HG03095 (cell line): ENCODE results near the gene ARHGAP24.
"Not testable (repeated sequence)": the region's sequence is repeated elsewhere in the genome, so short reads cannot be mapped to it uniquely, and the experiment has no call there.

Source experiments
- ATAC-seq: cut with Tn5 transposase; IDR thresholded peaks from one replicate; pipeline ENCODE4 v1.9.1; 2021; ENCODE audit warnings: moderate library complexity; ENCODE audit not compliant: unreplicated experiment

Gene ARHGAP24

DNA sequence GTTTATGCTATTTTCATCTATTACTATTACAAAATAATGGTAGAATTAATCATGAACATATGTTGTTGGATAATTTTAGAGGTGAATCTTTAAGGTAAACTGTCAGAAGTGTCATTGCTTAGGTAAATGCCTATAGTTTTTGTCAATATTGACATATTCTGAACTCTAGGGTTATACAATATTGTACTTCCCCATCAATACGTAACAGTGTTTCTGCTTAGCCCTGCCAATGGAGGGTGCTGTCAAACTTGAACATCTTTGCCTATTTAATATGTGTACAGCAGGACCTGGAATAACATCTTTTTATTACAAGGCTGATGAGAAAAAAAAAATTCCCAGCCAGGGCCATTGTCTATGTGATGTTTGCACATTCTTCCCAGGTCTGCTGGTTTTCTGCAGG, 40.8 kb downstream of the ARHGAP24 start:
- ATAC-seq, result no peak

DNA sequence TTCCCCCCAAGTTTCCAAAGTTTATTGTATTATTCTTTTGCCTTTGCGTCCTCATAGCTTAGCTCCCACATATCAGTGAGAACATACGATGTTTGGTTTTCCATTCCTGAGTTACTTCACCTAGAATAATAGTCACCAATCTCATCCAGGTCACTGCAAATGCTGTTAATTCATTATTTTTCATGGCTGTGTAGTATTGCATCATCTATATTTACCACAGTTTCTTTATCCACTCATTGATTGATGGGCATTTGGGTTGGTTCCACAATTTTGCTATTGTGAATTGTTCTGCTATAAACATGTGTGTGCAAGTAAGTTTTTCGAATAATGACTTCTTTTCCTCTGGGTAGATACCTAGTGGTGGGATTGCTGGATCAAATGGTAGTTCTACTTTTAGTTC, 43.6 kb downstream of the ARHGAP24 start:
- ATAC-seq, result not testable (repeated sequence)

GRCh38 chr4:85520765-85521749, 46.1 kb downstream of the ARHGAP24 start:
- ATAC-seq, result no peak

GRCh38 chr4:85522277-85522676, 47.3 kb downstream of the ARHGAP24 start:
- ATAC-seq, result no peak

GRCh38 chr4:85522836-85523235, 47.9 kb downstream of the ARHGAP24 start:
- no peak for ATAC-seq

GRCh38 chr4:85527815-85528214, 52.9 kb downstream of the ARHGAP24 start:
- ATAC-seq, result no peak

GRCh38 chr4:85531560-85532341, 56.8 kb downstream of the ARHGAP24 start:
- no peak for ATAC-seq

DNA sequence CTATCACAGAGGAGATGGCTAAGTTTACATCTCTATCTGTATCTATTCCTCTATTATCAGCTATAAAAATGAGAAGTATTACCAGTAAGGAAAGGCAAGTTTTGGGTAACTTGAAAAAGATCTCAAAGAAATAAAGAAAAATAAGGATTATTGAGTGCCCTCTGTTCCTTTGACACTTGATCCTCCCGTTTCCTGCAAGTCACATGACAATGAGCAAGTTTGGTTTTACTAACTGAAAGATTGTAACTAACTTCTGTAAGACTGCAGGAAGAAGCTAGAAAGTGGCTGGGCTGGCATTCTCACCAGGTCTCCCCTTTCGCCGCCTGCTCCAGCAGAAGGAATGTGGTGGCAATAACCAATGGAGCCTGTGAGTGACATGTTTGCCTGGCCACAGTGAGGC, 59.2 kb downstream of the ARHGAP24 start:
- ATAC-seq, result no peak

DNA sequence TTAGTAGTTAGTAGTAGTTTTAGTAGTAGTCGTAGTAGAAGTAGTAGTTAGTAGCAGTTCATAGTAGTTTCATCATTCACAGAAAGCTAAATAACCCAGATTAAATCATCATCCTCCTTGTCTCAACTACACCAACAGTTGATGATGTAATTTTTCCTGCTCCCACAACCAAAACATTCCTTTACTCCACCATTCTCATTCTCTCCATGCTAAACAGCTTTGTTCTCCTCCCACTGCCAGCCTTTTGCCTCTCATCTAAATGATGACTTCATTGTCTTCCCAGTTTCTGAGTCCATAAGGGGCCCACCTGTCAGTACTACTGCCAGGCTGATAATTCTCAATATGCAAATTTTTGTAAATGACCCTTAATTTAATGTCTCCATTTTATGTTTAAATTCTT, 68.9 kb downstream of the ARHGAP24 start:
- no peak for ATAC-seq

GRCh38 chr4:85544751-85545150, 69.8 kb downstream of the ARHGAP24 start:
- ATAC-seq, result no peak

GRCh38 chr4:85548116-85548515, 73.2 kb downstream of the ARHGAP24 start:
- ATAC-seq, result no peak

GRCh38 chr4:85548841-85549240, 73.9 kb downstream of the ARHGAP24 start:
- no peak for ATAC-seq

GRCh38 chr4:85555206-85555605, 80.3 kb downstream of the ARHGAP24 start:
- ATAC-seq, result no peak

DNA sequence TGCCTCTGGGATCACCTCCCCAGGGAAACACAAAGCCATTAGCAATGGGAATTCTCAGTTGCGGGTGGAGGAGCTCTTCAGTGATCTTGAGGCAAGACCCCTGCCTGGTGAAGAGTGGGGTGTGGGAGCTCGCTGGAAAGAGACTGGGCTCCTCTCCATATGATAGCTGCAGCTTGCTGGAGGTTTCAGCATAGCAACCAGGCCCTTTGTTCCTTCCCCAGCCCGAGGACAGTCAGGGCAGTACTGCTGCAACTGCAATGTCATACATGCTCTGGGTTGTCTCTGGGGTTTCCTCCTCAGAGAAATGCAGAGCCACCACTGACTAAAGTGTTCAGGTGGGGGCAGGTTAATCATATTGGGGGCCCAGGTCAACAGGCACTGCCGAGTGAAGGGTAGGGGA, 81.3 kb downstream of the ARHGAP24 start:
- ATAC-seq, result no peak

- ATAC-seq, result peak; percentile 90
Measured at GRCh38 chr4:85557016-85557901, 82.3 kb downstream of the ARHGAP24 start.

DNA sequence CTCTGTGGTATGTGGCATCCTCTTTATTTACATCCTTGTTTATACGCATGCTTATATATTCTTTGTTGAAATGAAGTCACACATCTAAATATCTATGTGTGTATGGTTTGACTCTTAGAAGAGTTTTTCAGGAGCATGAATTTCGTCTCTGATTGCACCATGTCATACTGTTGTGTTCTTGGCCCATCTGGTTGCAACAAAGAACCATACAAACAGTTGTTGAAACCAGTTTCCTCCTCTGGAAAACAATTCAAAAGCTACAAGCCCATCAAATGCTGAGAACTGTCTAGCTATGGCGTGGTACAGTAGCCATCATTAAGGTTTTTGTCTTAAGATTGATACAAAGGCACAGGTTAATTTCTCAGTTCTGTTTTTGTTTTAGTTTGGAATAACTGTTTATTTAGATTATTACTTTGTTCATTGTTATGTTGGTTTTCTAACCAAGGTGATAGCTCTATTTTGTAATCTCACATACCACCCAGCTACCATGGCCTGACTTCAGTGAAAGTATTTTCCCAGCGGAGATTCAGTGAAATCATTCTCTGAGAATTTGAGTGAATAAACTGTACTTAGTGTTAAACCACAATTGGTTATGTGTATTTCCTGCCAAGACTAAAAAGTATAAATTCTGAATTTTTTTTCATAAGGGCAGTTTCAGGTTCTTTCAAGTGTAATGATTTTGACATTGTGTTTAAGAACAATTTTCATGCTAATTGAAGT, 91.0 kb downstream of the ARHGAP24 start:
- no peak for ATAC-seq

GRCh38 chr4:85569730-85570299, 94.9 kb downstream of the ARHGAP24 start:
- peak; percentile 62 for ATAC-seq

GRCh38 chr4:85570388-85570787, 95.4 kb downstream of the ARHGAP24 start:
- no peak for ATAC-seq

DNA sequence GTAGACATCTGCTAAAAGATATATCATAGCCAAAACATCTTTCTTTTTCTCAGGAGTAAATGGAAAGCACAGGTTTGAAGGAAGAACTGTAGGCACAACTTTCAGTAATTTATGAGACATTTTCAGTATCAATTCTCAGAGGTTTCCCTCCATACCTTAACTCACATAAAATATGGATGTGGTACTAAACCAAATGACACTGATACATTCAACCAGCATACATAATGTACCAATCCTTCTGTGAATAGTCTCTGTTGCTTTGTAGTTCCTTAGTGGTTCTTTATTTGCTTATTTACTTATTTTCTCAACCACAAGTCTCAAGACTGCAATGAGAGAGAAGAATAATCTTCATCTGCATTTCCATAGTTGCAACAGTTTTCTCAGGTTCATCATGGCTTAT, 96.1 kb downstream of the ARHGAP24 start:
- no peak for ATAC-seq

- ATAC-seq, result no peak
Measured at GRCh38 chr4:85573270-85573669, 98.3 kb downstream of the ARHGAP24 start.
